Stomach (tissue), 4 donors: Measurements from ENCODE around the gene NEDD9.

Source experiments
- CTCF ChIP-seq, 7 experiments: fragments of 450-650 bp in 4 of 7; fragments of 200-600 bp in 3 of 7; sonication (generic) in 3 of 7; IDR thresholded peaks; one replicate each; pipeline ENCODE4 v1.5.1; 2016 to 2019; ENCODE audit warnings: antibody characterized with exemption in 7 of 7, control low read depth in 2 of 7, mild to moderate bottlenecking in 1 of 7
- EP300 ChIP-seq: sonication (generic); formaldehyde crosslinking; IDR thresholded peaks from one replicate; pipeline ENCODE4 v1.6.1; 2017; ENCODE audit warnings: antibody characterized with exemption
- POLR2A ChIP-seq, 4 donors: fragments of 450-650 bp; IDR thresholded peaks; one replicate each; pipeline ENCODE4 v1.6.1; 2016; ENCODE audit warnings: antibody characterized with exemption in 4 of 4, control low read depth in 2 of 4, mild to moderate bottlenecking in 1 of 4, moderate library complexity in 1 of 4

- TF ChIP-seq CTCF (IDR thresholded peaks at IDR 0.05) (peak in 5 of 7 experiments; percentile 50 to 91 (median 82)), POLR2A (IDR thresholded peaks at IDR 0.05) (no peak), EP300 (no peak)
Measured at GRCh38 chr6:11241793-11242201, 9.3 kb upstream of the NEDD9 start.
